GM18907 (cell line): ENCODE data around the gene WFS1.

Source experiments
- ATAC-seq: cut with Tn5 transposase; IDR thresholded peaks from one replicate; pipeline ENCODE4 v1.9.1; 2021; ENCODE audit warnings: mild to moderate bottlenecking, moderate library complexity; ENCODE audit not compliant: unreplicated experiment

The WFS1 gene

DNA sequence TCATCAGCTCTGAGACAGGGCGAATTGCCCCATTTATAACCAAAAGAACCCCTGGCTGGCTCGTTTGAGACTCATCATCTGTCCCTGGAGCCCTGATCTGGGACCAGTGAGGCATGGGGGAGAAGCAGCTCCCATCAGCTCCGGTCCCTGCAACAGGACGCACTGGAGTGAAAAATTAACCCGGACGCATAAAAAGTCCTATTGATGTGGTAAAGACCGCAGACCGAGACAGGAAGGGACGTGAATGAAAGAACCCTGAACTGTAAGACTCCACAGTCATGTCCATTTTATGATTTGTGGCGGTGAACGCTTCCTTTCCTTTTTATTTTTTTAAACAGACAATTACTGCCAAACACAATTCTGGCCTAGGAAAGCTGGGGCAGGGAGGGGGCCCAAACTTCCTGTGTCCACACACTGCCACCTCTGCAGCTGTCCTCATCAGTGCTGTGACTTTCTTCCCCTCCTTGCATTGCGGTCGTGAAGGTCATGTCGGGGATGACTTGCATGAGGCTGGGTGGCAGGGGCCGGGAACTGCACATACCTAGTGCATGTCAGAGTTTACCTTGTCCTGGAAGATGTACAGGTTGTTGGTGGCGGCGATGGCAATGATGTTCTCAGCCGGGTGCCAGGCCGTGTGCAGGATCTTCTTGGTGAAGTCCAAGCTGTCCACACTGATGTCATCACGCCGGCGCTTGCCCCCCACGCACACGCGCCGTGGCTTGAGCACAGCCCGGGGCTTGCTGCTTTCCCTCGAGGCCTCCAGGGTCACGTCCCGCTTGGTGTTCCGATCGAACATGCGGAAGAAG, 53.3 kb downstream of the WFS1 start:
- ATAC-seq = peak; percentile 60

DNA sequence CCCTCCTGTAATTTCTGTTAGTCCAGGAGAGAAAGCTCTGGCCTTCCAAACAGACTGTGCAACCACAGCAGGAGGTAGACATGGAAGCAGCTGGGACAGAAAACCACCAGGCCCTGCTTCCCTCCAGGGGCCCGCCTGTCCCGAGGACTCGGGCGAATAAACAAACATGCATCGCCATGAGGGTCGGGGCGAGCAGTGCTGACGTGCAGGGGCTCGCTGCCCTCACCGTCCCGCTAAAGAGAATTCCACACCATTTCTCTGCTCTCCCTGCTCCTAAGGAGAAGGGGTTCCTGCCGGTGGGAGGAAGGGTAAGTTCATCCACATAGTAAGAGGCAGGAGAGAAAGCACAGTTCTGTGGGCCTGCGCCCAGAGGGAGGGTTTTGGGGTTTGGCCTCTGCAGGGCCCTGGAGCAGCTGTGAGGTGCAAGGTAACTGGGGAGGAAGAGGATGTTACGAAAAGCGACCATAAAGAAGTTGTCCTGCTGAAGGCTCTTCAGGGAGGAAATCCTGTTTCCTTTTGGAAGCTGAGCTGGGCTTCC, 54.9 kb downstream of the WFS1 start:
- no peak for ATAC-seq

DNA sequence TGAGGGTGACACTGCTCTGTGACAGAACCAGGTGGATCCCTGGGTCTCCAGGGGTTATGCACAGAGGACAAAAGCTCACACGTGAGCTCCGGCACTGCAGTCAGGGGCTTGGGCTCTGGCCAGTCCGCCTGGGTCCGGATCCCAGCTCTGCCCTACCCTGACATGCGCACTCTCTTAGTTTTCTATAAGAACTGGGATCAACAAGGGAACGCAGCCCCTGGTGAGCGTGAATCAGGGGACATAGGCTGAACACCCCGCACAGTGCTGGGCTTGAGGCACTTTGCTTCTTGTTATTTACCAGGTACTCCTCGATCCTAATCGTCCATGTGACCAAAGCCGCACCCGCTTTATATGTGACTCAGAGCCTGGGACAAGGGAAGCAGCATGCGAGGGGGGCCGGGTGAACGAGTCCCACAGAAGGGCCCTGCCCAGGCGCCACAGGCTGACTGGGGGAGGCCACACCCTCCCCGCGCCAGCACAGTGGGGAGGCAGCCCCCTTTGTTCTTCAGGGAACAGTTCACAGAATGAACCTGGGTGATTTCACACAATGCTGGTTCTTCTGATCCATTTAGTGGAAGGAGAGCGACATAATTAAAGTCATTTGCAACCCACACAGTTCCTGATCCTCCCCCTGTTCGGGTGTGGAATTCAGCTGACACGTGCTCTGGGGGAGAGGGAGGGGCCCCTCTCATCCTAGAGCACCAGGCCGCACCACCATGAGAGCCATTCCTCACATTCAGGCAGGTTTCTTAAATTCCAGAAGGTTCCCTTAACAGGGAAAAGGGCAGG, 55.5 kb downstream of the WFS1 start:
- ATAC-seq = no peak

DNA sequence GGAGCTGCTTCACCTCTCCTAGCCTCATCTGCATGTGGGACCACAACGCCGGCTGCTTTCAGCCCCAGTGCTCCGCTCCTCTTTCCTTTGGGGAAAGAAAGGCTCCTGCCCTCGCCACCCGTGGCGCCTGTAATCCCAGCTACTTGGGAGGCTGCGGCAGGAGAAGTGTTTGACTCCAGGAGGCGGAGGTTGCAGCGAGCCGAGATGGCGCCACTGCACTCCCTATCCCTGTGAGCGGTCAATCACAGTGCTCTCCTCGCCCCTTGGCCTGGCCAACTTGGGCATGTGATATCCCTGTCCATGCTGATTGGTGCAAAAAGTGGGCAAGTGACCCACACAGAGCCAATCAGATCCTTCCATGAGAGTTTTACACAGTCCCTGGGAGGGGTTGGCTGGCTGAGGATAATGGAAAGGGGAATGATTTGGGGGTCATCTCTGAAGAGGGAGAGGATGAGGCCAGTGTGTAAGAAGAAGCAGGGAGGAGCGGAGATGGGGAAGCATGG, 56.2 kb downstream of the WFS1 start:
- no peak for ATAC-seq

DNA sequence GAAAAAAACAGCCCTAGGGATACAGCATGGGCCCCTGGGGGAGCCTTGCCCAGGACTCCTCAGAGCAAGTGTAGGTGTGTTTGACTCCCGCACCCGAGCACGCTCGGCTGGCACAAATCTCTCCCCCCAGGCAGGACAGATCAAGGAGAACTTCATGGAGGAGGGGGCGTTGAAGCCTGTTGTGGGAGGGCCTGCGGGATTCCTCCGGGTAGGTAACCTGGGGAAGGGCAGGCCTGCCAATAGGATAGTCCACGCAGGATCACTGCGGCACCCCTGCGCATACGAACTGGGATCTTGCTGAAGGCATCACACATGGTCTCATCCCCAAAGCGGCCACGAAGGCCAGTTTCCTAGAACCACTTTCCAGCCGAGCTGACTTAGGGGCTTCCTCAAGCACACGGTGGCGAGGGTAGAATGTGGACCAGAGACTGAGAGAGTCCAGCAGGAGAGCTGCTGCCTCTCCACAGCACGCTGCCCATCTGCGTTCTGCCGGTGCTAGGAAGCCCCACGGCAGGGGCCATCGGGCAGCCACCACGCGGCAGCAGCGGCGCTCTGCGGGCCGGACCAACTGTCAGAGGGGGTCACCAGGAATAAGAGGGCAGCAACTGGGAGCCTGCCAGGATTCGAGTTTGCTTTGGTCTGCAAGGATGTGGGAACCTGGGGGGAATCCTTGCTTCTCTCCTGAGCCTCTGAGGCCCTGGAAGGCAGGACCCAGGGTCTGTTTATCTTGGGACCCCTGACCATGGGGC, 56.8 kb downstream of the WFS1 start:
- no peak for ATAC-seq

DNA sequence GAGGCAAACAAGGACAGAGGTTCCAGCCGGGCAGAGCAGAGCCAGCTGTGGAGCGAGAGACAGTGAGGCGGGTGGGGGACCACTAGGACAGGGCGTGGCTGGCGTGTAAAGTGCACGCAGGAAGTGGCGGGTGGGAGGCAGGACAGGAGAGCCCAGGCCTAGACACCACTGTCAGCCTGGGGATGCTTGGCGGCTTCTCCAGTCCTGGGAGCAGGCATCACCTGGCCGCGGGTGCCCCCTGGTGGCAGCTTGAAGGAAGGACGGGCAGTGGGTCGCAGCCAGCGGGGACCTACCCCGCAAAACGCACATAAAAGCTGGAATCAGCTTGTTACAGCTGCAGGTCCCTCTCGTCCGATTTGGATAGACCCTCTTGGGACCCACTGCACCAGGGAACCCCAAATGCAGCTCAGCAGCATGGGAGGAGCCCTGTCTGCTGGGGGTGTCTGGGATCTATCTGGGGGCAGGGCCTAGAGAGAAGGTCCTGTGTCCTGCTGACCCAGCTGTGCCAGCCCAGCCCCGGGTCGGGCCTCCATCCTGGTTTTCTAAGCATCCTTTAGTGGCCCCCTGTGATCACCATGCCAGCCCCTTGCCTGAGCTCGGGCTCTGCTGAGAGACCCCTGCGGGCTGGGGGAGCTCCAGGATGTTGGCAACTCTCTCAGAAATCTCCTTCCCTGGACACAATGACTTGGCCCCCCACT, 57.7 kb downstream of the WFS1 start:
- ATAC-seq = peak; percentile 55

DNA sequence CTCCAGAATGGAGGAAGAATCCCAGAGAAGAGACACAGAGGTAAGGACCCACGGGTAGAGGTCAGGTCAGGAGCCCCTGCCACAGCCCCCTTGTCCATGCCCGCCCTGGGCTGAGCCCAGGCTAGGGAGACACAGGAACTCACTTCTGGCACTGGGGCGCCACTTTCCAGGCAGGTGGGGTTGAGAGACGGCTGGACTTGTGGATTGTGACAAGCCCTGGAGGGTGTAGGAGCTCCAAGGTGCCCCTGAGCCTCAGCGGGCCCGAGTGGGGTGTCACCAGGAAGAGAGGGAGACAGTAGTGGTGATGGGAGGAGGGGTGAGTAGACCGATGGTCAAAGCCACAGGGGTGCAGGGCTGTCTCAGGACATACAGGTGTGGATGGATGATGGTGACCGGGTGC, 58.9 kb downstream of the WFS1 start:
- no peak for ATAC-seq

DNA sequence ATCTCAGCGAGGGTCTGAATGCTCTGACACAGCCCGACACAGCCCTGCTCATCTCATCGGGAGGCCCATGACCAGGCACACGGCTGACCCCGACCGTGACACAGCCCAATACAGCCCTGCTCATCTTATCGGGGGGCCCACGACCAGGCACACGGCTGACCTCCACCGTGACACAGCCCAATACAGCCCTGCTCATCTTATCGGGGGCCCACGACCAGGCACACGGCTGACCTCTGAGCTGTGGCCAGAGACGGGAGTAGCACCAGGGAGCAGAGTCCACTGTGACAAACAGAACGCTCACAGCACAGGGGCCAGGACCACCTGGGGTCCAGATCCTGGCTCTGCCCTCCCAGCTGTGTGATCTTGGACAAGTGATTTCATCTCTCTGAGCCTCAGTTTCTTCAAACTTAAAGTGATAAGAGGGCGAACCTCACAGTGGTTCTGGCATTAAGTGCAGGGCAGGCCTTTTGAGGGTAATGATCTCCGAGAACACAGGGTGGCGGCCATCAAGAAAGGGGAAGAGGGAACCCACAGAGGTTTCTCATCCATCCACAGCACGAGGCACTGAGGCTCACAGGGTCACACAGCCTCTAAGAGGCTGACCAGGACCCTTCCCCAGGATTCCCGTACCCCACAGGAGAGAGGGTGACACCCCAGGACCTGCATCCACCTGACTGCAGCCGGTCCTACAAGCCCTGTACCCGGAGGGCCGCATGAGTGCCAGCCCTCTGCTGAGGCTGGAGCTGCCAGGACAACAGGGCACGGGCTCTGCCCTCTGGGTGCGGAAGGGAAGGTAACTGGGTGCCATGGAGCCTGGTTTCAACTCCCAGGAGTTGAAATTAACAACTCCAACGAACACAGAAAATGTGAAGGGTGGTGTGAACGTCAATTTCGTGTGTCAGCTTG, 60.1 kb downstream of the WFS1 start:
- ATAC-seq = no peak

DNA sequence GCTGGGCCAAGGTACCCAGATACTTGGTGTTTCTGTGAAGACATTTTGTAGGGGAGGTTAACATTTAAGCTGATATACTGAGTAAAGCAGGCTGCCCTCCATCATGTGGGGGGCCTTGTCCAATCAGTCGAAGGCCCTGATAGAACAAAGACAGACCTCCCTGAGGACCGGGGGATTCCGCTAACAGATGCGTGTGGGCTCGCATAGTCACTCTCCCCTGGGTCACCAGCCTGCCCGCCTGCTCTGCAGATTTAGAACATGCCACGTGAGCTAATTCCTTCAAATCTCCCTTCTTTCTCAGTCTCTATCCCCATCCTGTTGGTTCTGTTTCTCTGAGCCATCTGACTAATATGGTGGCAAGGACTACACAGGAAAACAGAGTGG, 60.7 kb downstream of the WFS1 start:
- no peak for ATAC-seq

DNA sequence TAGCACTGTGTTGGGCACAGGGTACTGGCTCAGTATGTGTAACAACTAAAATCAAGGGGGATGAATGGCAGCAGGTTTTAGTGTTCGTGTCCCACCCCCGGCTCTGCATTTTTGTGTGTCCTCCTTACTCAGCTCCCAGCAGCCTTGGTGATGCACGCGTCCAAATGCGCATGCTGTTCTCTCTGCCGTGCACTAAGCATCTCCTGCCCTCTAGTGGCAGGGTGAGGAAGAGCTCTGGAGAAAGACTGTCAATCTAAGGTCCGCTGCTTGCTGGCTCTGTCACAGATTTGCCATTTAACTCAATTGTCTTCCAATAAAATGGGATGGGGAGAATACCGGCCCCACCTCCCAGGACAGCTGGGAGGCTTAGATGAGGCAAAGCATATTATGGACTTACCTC, 61.4 kb downstream of the WFS1 start:
- ATAC-seq = no peak

DNA sequence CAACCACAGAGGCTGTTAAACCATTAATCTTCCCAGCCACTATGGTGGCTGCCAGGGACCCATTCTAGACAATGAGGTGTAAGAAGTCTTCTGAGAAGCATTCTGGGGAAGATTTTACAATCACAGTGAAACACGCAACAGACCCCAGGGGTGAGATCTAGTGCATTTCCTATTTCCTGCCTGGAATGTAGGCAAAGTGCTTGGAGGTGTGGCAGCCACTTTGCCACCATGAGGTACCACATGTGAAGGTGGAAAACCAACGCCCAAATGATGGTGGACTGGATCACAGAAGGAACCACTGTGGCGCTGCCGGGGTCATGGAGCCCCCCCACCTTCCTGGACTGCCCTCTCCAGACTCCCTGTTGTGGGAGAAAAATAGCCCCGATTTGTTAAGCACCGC, 61.8 kb downstream of the WFS1 start:
- no peak for ATAC-seq

DNA sequence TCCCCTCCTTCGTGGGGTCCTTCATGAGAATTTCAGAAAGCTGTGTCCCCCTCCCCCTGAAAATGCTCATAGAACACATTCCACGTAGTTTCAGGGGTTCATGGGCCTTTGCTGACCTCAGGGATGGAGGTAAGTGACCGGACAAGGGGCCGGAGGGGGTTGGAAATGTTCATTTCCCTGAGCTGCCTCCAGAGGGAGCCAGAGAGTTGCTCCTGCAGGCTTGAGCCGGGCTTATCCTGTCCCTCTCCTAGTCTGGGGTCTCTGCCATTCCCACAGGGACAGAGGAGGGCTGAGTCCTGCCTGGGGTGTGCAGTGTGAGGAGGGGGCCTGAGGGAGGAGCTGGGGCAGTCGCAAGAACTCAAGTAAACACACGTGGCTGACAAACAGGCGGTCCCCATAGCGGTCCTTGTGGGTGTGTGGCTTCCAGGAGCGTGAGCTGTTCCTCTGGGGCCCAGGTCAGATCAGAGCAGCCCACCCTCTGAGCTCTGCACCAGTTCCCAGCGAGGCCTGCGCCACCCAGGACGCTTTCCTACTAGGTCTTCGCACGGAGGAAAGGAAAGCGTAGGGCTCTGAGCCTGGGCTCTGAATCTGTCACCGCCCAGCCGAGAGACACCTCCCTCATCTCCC, 62.5 kb downstream of the WFS1 start:
- no peak for ATAC-seq

DNA sequence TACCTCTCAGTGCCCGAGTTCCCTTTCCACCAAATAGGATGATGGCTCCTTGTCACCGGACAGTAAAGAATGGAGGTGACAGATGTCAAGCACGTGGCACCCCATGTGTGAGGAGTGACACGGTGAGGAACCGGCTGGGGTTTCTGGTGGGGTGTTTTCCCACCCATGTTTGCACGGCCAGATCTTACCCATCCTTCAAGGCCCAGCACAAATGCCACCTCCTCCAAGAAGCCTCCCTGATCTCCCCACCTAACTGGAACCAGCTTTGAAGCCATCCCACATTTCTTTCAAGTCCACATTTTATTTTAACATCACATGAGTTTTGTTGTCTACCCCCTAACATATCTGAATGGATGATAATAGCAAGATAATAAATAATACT, 63.0 kb downstream of the WFS1 start:
- ATAC-seq = no peak

DNA sequence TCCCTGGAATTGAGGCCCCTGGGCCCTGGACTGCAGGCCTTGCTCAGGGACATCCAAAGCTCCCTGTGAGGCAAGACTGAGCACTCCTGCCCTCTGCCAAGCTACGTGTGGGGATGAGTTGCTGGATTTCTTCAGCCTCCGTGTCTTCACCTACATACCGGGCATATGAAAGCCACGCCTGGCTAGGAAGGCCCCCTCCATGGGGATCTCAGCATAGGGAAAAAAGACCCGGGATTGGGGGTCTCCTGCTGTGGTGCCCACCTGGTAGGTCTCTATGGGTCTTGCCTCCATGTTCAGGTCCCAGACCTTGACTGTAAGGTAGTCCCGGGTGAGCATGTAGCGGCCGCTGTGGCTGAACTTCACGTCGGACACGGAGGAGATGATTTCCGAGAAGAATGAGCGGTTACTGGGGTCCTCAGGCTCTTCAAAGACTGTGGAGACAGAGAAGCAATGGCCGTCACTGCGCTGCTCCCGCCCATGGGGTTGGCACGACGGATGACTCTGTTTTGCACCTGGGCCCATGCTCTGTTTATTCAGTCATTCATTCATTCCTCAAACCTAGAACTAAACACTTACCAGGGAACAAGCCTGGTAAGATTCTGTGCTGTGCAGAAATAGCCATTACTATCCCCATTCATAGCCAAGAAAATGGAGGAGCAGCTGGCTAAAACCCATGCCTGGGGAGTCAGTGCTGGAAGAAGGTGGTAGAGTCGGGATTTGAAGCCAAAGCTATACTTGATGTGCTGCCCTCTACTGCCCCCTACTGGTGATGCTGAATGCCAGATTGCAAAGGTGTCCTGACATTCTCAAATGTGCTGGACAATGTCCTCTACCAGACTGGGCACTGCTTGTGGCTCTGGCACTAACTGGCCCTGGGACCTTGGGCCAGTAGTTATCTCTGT, 63.9 kb downstream of the WFS1 start:
- ATAC-seq = no peak

DNA sequence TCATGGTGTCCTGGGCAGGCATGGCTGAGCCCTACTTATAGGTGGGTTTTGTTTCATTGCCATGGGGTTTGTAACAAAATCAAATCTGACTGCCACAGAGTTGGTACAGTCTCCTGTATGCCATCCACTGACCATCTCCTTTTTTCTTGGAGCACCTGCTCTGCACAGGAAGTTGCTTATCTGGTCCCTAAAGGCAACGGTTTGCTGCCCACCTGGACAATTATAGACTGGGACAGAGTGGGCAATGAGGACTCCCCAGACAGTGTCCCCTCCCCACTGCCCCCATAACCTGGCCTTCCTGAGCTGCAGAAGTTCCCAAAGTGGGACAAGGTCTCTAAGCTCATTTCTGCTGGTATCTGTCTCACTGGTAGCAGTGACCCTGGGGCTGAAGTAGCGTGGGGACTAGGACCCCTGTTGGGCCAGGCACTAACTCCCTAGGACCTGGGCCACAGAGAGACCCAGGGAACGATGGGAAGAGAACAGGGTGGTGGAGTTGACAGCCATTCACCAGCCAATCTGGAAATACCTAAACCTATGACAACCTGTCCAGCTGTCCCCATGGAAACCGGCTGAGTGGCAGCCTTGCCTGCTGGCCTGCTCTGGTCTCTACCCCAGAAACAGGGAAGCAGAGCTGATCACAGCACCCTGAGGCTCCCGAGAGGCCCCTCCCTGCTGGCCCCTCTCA, 64.7 kb downstream of the WFS1 start:
- no peak for ATAC-seq

DNA sequence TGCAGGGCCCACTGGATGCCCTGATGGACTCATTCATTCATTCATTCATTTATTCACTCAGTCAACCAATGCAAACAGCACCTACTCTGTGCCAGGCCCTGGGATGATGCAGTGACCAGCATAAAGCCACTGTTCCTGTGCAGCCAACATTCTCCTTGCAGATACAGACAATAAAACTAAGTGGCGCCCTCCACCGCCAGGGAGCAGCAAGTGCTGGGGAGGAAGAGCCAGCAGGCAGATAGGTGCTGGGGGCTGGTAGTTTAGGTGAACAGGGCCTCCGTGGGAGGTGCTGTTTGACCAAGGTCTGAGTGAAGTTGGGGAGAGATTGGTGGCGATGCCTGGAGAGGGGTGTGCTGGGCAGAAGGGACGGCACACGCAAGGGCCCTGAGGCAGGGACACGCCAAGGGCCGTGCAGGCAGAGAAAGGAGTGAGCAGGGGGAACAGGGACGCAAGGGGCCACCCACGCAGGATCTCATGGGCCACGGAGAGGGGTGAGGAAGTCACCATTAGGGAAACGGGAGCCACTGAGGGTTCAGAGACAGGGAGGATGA, 65.5 kb downstream of the WFS1 start:
- ATAC-seq = no peak

DNA sequence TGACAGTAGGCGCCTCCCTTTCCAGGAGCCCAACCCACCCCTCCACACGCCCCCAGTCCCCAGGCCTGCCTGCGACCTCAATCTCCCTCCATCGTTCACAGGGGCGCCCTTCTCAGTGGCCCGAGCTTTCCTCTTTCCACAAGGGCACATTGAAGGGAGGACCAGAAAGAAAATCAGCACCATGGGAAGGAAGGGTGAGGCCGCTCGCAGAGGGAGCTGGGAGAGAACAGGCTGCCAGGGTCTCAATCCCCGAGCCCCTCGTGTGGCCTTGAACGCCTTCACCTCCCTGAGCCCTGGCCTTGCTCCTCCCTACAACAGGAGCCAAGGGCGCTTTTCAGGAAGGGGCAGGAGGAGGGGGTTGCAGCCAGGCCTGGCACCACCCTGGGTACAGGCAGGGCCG, 66.5 kb downstream of the WFS1 start:
- no peak for ATAC-seq
